WTC11 (cell line): ENCODE measurements around the gene MAST4.

Source experiments
- CBFB ChIP-seq: sonication (generic); formaldehyde crosslinking; IDR thresholded peaks from 2 replicates; pipeline ENCODE4 v1.8.1; 2022; ENCODE audit warnings: mild to moderate bottlenecking, low read depth, missing genetic modification reagents
- CREM ChIP-seq: sonication (generic); formaldehyde crosslinking; IDR thresholded peaks from 2 replicates; pipeline ENCODE4 v1.8.1; 2022; ENCODE audit warnings: mild to moderate bottlenecking, missing genetic modification reagents, moderate library complexity
- ETV6 ChIP-seq: sonication (generic); formaldehyde crosslinking; IDR thresholded peaks from 2 replicates; pipeline ENCODE4 v1.8.1; 2022; ENCODE audit warnings: mild to moderate bottlenecking, missing genetic modification reagents
- SP1 ChIP-seq: sonication (generic); formaldehyde crosslinking; conservative IDR thresholded peaks from 2 replicates; pipeline ENCODE4 v1.8.1; 2022; ENCODE audit warnings: missing genetic modification reagents
- ZNF263 ChIP-seq: sonication (generic); formaldehyde crosslinking; IDR thresholded peaks from 2 replicates; pipeline ENCODE4 v1.8.1; 2022; ENCODE audit warnings: low read depth, mild to moderate bottlenecking, moderate library complexity, missing genetic modification reagents
- TF ChIP-seq, protein P1 (sequence below): fragments of 200-600 bp; IDR thresholded peaks from 2 replicates; pipeline ENCODE4 v1.8.0; 2022; ENCODE audit warnings: antibody characterized with exemption
- TF ChIP-seq, protein P2 (sequence below): sonication (generic); formaldehyde crosslinking; conservative IDR thresholded peaks from 2 replicates; pipeline ENCODE4 v1.8.1; 2022; ENCODE audit warnings: mild to moderate bottlenecking, missing genetic modification reagents
- TF ChIP-seq, protein P3 (sequence below): sonication (generic); formaldehyde crosslinking; IDR thresholded peaks from 2 replicates; pipeline ENCODE4 v1.8.0; 2022; ENCODE audit warnings: missing genetic modification reagents
- TF ChIP-seq, protein P4 (sequence below): sonication (generic); formaldehyde crosslinking; IDR thresholded peaks from 2 replicates; pipeline ENCODE4 v1.8.0; 2022; ENCODE audit warnings: mild to moderate bottlenecking, missing genetic modification reagents
- TF ChIP-seq, protein P5 (sequence below): sonication (generic); formaldehyde crosslinking; IDR thresholded peaks from 2 replicates; pipeline ENCODE4 v1.8.0; 2022; ENCODE audit warnings: mild to moderate bottlenecking, missing genetic modification reagents
- TF ChIP-seq, protein P6 (sequence below): sonication (generic); formaldehyde crosslinking; IDR thresholded peaks from 2 replicates; pipeline ENCODE4 v1.8.1; 2022; ENCODE audit warnings: mild to moderate bottlenecking, missing genetic modification reagents, moderate library complexity, borderline replicate concordance

DNA sequence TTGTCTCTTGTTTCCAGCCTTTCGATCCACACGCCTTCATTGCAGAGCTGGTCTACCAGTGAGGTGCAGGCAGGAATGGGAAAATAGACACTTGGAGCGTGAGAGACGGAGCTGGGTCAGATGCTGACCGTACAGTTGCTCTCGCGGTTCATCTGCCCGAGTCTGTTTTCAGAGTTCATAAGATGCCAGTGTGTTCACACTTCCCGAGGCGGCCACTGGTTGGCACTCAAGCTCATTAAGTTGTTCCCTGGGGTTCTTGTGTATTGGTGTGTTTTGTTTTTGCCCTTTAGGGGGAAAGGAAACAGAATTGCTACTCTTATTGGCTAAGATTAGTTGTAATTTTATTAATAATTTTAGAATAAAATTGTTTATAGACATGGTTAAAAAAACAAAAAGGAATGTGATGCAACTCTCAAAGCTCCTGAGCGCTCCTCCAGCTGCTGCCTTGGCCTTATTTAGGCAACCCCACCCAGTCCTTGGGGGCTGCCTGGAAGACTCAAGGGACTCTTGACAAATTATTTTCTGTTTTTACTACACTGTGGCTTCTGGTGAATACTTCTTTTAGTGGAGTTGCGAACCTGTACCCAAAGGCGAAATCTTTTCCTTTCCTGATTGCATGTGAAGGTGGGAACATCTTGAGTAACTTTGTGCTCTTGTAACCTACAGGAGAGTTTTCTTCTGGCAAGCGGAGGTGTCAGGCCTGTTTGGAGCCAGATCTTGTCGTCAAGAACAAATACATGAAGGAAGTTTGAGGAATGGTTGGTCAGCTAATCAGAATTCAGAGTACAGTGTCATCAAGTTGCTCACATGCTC, 146.1 kb downstream of the MAST4 start:
- TF ChIP-seq ETV6 (no peak), SP1 (CRISPR knock-in tag) (no peak), ZNF263 (no peak), CBFB (no peak), CREM (CRISPR knock-in tag) (no peak)
- TF ChIP-seq, protein P1, sequence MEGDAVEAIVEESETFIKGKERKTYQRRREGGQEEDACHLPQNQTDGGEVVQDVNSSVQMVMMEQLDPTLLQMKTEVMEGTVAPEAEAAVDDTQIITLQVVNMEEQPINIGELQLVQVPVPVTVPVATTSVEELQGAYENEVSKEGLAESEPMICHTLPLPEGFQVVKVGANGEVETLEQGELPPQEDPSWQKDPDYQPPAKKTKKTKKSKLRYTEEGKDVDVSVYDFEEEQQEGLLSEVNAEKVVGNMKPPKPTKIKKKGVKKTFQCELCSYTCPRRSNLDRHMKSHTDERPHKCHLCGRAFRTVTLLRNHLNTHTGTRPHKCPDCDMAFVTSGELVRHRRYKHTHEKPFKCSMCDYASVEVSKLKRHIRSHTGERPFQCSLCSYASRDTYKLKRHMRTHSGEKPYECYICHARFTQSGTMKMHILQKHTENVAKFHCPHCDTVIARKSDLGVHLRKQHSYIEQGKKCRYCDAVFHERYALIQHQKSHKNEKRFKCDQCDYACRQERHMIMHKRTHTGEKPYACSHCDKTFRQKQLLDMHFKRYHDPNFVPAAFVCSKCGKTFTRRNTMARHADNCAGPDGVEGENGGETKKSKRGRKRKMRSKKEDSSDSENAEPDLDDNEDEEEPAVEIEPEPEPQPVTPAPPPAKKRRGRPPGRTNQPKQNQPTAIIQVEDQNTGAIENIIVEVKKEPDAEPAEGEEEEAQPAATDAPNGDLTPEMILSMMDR: 0 out of 2 replicates have a peak, but pooled peaks have one; percentile 25
- TF ChIP-seq, protein P2, sequence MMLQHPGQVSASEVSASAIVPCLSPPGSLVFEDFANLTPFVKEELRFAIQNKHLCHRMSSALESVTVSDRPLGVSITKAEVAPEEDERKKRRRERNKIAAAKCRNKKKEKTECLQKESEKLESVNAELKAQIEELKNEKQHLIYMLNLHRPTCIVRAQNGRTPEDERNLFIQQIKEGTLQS (CRISPR knock-in tag): no peak
- TF ChIP-seq, protein P3, sequence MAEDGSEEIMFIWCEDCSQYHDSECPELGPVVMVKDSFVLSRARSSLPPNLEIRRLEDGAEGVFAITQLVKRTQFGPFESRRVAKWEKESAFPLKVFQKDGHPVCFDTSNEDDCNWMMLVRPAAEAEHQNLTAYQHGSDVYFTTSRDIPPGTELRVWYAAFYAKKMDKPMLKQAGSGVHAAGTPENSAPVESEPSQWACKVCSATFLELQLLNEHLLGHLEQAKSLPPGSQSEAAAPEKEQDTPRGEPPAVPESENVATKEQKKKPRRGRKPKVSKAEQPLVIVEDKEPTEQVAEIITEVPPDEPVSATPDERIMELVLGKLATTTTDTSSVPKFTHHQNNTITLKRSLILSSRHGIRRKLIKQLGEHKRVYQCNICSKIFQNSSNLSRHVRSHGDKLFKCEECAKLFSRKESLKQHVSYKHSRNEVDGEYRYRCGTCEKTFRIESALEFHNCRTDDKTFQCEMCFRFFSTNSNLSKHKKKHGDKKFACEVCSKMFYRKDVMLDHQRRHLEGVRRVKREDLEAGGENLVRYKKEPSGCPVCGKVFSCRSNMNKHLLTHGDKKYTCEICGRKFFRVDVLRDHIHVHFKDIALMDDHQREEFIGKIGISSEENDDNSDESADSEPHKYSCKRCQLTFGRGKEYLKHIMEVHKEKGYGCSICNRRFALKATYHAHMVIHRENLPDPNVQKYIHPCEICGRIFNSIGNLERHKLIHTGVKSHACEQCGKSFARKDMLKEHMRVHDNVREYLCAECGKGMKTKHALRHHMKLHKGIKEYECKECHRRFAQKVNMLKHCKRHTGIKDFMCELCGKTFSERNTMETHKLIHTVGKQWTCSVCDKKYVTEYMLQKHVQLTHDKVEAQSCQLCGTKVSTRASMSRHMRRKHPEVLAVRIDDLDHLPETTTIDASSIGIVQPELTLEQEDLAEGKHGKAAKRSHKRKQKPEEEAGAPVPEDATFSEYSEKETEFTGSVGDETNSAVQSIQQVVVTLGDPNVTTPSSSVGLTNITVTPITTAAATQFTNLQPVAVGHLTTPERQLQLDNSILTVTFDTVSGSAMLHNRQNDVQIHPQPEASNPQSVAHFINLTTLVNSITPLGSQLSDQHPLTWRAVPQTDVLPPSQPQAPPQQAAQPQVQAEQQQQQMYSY (CRISPR knock-in tag): no peak
- TF ChIP-seq, protein P4, sequence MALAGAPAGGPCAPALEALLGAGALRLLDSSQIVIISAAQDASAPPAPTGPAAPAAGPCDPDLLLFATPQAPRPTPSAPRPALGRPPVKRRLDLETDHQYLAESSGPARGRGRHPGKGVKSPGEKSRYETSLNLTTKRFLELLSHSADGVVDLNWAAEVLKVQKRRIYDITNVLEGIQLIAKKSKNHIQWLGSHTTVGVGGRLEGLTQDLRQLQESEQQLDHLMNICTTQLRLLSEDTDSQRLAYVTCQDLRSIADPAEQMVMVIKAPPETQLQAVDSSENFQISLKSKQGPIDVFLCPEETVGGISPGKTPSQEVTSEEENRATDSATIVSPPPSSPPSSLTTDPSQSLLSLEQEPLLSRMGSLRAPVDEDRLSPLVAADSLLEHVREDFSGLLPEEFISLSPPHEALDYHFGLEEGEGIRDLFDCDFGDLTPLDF (CRISPR knock-in tag): no peak
- TF ChIP-seq, protein P5, sequence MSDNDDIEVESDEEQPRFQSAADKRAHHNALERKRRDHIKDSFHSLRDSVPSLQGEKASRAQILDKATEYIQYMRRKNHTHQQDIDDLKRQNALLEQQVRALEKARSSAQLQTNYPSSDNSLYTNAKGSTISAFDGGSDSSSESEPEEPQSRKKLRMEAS (CRISPR knock-in tag): no peak
- TF ChIP-seq, protein P6, sequence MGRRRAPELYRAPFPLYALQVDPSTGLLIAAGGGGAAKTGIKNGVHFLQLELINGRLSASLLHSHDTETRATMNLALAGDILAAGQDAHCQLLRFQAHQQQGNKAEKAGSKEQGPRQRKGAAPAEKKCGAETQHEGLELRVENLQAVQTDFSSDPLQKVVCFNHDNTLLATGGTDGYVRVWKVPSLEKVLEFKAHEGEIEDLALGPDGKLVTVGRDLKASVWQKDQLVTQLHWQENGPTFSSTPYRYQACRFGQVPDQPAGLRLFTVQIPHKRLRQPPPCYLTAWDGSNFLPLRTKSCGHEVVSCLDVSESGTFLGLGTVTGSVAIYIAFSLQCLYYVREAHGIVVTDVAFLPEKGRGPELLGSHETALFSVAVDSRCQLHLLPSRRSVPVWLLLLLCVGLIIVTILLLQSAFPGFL (CRISPR knock-in tag): no peak
